Measurements from ENCODE around the gene ST6GALNAC2. TPM values are rescaled to one million over a fixed set of nuclear protein-coding genes. Genes with fewer than 3 reads are reported as not detected.

Gene ST6GALNAC2
- total RNA-seq, 1 donor from 2014 or later = 4.5 TPM

DNA sequence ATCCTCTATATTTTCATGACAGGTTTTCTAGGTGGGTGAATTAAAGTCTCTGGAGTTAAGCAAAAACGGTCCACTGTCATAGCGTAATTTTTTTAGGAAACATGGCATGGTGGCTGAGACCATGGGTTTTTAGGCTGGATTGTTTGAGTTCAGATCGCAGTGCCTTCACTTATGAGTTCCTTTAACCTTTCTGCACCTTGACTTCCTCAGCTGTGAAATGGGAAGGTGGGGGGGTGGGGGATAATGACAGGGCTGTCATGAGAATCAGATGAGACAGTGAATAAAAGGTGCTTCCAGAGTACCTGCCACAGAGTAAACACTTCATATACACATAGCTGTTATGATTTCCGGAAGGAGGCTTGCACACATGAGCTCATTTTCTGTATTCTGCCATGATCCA, 34.0 kb downstream of the ST6GALNAC2 start:
- no peak for TF ChIP-seq CTCF (conservative IDR thresholded peaks at IDR 0.05)
- no peak for DNase-seq (ENCODE audit: low read depth, low spot score)
- no peaks in the 10 kb centered on the region for H3K9me3 Mint-ChIP-seq
- H3K27me3 Mint-ChIP-seq (ENCODE audit: low read depth) = no peaks in the 10 kb centered on the region
- H3K4me1 Mint-ChIP-seq = peaks cover 24% of the 10 kb centered on the region
- no peaks in the 10 kb centered on the region for H3K36me3 Mint-ChIP-seq (ENCODE audit: low read depth)
- H3K4me3 Mint-ChIP-seq = no peak overlapping the region
- H3K27ac Mint-ChIP-seq (ENCODE audit: unreplicated experiment) = no peak overlapping the region

GRCh38 chr17:76550712-76551615, 34.7 kb downstream of the ST6GALNAC2 start:
- H3K4me1 Mint-ChIP-seq = peaks cover 19% of the 10 kb centered on the region
- H3K27ac Mint-ChIP-seq (ENCODE audit: unreplicated experiment) = no peak overlapping the region
- DNase-seq (ENCODE audit: low read depth, low spot score) = no peak
- no peak overlapping the region for H3K4me3 Mint-ChIP-seq
- H3K9me3 Mint-ChIP-seq = no peaks in the 10 kb centered on the region
- no peaks in the 10 kb centered on the region for H3K27me3 Mint-ChIP-seq (ENCODE audit: low read depth)
- no peaks in the 10 kb centered on the region for H3K36me3 Mint-ChIP-seq (ENCODE audit: low read depth)
- TF ChIP-seq CTCF (conservative IDR thresholded peaks at IDR 0.05) = no peak

GRCh38 chr17:76549539-76549938, 36.1 kb downstream of the ST6GALNAC2 start:
- H3K4me3 Mint-ChIP-seq = no peak overlapping the region
- peaks cover 17% of the 10 kb centered on the region for H3K4me1 Mint-ChIP-seq
- peaks cover 2% of the 10 kb centered on the region for H3K27me3 Mint-ChIP-seq (ENCODE audit: low read depth)
- H3K9me3 Mint-ChIP-seq = no peaks in the 10 kb centered on the region
- no peak for DNase-seq (ENCODE audit: low read depth, low spot score)
- no peak for TF ChIP-seq CTCF (conservative IDR thresholded peaks at IDR 0.05)
- no peaks in the 10 kb centered on the region for H3K36me3 Mint-ChIP-seq (ENCODE audit: low read depth)
- no peak overlapping the region for H3K27ac Mint-ChIP-seq (ENCODE audit: unreplicated experiment)

- Mint-ChIP-seq H3K4me1 (peaks cover 19% of the 10 kb centered on the region), H3K27ac (ENCODE audit: unreplicated experiment) (no peak overlapping the region), H3K4me3 (no peak overlapping the region), H3K27me3 (ENCODE audit: low read depth) (peaks cover 3% of the 10 kb centered on the region), H3K36me3 (ENCODE audit: low read depth) (no peaks in the 10 kb centered on the region), H3K9me3 (no peaks in the 10 kb centered on the region)
- no peak for TF ChIP-seq CTCF (conservative IDR thresholded peaks at IDR 0.05)
- DNase-seq (ENCODE audit: low read depth, low spot score) = no peak
Measured at GRCh38 chr17:76549215-76549518, 36.5 kb downstream of the ST6GALNAC2 start.

GRCh38 chr17:76548378-76549214, 37.1 kb downstream of the ST6GALNAC2 start:
- no peak for DNase-seq (ENCODE audit: low read depth, low spot score)
- TF ChIP-seq CTCF (conservative IDR thresholded peaks at IDR 0.05) = no peak
- H3K36me3 Mint-ChIP-seq (ENCODE audit: low read depth) = no peaks in the 10 kb centered on the region
- H3K27ac Mint-ChIP-seq (ENCODE audit: unreplicated experiment) = no peak overlapping the region
- H3K27me3 Mint-ChIP-seq (ENCODE audit: low read depth) = peaks cover 7% of the 10 kb centered on the region
- peaks cover 20% of the 10 kb centered on the region for H3K4me1 Mint-ChIP-seq
- no peaks in the 10 kb centered on the region for H3K9me3 Mint-ChIP-seq
- no peak overlapping the region for H3K4me3 Mint-ChIP-seq

Data from neural crest cell (in vitro differentiated cells).